Mucosa of stomach (tissue), 1 donor: ENCODE measurements around the gene RAB39B.

Source experiments
- H3K27me3 ChIP-seq: one replicate; pipeline ENCODE4 v1.7.0; 2013; ENCODE audit warnings: mild to moderate bottlenecking, low read length; ENCODE audit not compliant: control insufficient read depth, insufficient read depth
- H3K36me3 ChIP-seq: one replicate; pipeline ENCODE4 v1.7.0; 2013; ENCODE audit warnings: low read length; ENCODE audit not compliant: control insufficient read depth, insufficient read depth
- H3K4me1 ChIP-seq: one replicate; pipeline ENCODE4 v1.7.0; 2013; ENCODE audit warnings: mild to moderate bottlenecking, low read length; ENCODE audit not compliant: control insufficient read depth, insufficient read depth
- H3K4me3 ChIP-seq: one replicate; pipeline ENCODE4 v1.7.0; 2013; ENCODE audit warnings: low read length
- H3K9ac ChIP-seq: one replicate; pipeline ENCODE4 v1.7.0; 2013; ENCODE audit warnings: mild to moderate bottlenecking, low read length, moderate library complexity
- H3K9me3 ChIP-seq: one replicate; pipeline ENCODE4 v1.7.0; 2013; ENCODE audit warnings: mild to moderate bottlenecking, low read length, moderate library complexity; ENCODE audit not compliant: control insufficient read depth
- donor health status: Pancreatic carcinoma.

Gene RAB39B

GRCh38 chrX:155211208-155211607 lies 53.1 kb downstream of the RAB39B start:
- H3K4me1 ChIP-seq, result peaks cover 5% of the 10 kb centered on the region
- no peaks in the 10 kb centered on the region for H3K36me3 ChIP-seq
- H3K9ac ChIP-seq, result no peak overlapping the region
- H3K4me3 ChIP-seq, result no peak overlapping the region
- no peaks in the 10 kb centered on the region for H3K27me3 ChIP-seq
- no peaks in the 10 kb centered on the region for H3K9me3 ChIP-seq
